Left ventricle myocardium inferior (tissue), 1 donor: ENCODE data around the gene CACNB3. TPM values are rescaled to one million over a fixed set of nuclear protein-coding genes. Genes with fewer than 3 reads are reported as not detected.
A peak's percentile ranks its signal among the peaks of the same experiment; 100 is the strongest.

Experiments used
- DNase-seq: peaks from one replicate; pipeline ENCODE4 v3.0.0-alpha.2; 2020
- H3K27ac ChIP-seq: fragments of 200-600 bp; replicated peaks from 2 replicates; pipeline ENCODE4 v1.8.0; 2021
- H3K27me3 ChIP-seq: fragments of 200-600 bp; 2 replicates; pipeline ENCODE4 v1.8.0; 2021; ENCODE audit warnings: low read depth
- H3K36me3 ChIP-seq: fragments of 200-600 bp; 2 replicates; pipeline ENCODE4 v1.8.0; 2021
- H3K4me1 ChIP-seq: fragments of 200-600 bp; 2 replicates; pipeline ENCODE4 v1.8.0; 2021
- H3K4me3 ChIP-seq: fragments of 200-600 bp; 2 replicates; pipeline ENCODE4 v1.8.0; 2021; ENCODE audit warnings: mild to moderate bottlenecking, moderate library complexity
- H3K9me3 ChIP-seq: fragments of 200-600 bp; replicated peaks from 2 replicates; pipeline ENCODE4 v1.8.0; 2021
- intact Hi-C: fragments of 100-400 bp; cut with micrococcal nuclease; formaldehyde crosslinking; loops from one replicate; pipeline ENCODE4 v1.11.0; 2022
- total RNA-seq: library from RNA; stranded (reverse); fragmentation: NEBNext Ultra II Directional; extraction: Animal tissue kit (Norgen Biotek cat#: 25700); gene quantifications from one replicate; pipeline ENCODE4 v1.2.1, GENCODE V29; 2021
- TF ChIP-seq, protein P1 (sequence below): fragments of 200-600 bp; IDR thresholded peaks from 2 replicates; pipeline ENCODE4 v1.8.0; 2021; ENCODE audit warnings: antibody characterized with exemption, mild to moderate bottlenecking, borderline replicate concordance
- donor health status: DM: no; HTN: yes; CAD: no; lungs with severe emphysema.

CACNB3 gene
- total RNA-seq, 1 donor from 2014 or later: 4.8 TPM

DNA sequence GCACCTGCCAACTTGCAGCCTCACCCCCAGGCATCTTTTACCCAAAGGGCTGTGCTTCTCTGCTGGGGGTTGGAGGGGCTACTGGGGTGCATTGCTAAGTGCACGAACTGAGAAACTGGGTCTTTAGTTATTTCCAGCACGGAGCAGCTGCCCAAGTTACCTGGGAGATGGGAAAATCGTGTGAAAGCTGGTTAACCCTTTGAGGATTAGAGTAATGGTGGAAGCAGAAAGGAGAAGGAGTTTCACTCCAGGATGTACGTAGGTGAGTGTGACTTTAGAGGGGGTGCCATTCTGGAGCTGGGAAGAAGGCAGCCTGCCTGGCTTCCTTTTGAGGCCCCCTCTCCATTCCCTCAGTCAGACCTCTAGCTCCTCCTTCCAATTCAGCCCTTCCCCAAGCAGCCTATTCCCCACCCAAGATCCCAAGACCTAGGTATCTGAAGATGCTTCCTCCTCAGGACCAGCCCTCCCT, 28.4 kb upstream of the CACNB3 start:
- peak overlapping the region; percentile 93 for H3K27ac ChIP-seq
- H3K36me3 ChIP-seq: no peaks in the 10 kb centered on the region
- H3K4me3 ChIP-seq: peak overlapping the region; percentile 83
- no peak for DNase-seq
- TF ChIP-seq, protein P1, sequence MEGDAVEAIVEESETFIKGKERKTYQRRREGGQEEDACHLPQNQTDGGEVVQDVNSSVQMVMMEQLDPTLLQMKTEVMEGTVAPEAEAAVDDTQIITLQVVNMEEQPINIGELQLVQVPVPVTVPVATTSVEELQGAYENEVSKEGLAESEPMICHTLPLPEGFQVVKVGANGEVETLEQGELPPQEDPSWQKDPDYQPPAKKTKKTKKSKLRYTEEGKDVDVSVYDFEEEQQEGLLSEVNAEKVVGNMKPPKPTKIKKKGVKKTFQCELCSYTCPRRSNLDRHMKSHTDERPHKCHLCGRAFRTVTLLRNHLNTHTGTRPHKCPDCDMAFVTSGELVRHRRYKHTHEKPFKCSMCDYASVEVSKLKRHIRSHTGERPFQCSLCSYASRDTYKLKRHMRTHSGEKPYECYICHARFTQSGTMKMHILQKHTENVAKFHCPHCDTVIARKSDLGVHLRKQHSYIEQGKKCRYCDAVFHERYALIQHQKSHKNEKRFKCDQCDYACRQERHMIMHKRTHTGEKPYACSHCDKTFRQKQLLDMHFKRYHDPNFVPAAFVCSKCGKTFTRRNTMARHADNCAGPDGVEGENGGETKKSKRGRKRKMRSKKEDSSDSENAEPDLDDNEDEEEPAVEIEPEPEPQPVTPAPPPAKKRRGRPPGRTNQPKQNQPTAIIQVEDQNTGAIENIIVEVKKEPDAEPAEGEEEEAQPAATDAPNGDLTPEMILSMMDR: no peak
- H3K4me1 ChIP-seq: peaks cover 52% of the 10 kb centered on the region
- intact Hi-C loops: no loop called here
- H3K27me3 ChIP-seq: no peaks in the 10 kb centered on the region
- no peaks in the 10 kb centered on the region for H3K9me3 ChIP-seq

DNA sequence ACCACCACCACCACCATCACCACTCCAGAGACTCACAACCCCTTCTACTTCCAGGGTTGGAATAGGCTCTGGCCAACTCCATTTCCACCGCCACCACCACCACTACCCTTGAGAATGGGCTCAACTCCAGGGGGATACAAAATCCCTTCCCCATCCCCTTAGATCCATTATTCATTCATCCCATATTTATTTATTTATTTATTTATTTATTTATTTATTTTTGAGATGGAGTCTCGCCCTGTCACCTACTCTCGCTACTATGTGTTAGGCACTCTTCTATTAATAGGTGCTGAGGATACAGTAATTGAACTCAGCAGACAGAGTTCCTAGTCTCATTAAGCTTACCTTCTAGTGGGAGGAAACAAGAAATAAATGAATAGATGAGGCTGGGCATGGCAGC, 24.6 kb upstream of the CACNB3 start:
- no peak overlapping the region for H3K27ac ChIP-seq
- no peaks in the 10 kb centered on the region for H3K36me3 ChIP-seq
- intact Hi-C loops: loop anchor here (2.0 kb wide), 1 partner anchor 37 kb away; no protein-coding TSS in a partner anchor
- H3K4me1 ChIP-seq: peaks cover 22% of the 10 kb centered on the region
- TF ChIP-seq, protein P1: no peak
- no peaks in the 10 kb centered on the region for H3K27me3 ChIP-seq
- no peak overlapping the region for H3K4me3 ChIP-seq
- H3K9me3 ChIP-seq: no peaks in the 10 kb centered on the region
- DNase-seq: no peak

DNA sequence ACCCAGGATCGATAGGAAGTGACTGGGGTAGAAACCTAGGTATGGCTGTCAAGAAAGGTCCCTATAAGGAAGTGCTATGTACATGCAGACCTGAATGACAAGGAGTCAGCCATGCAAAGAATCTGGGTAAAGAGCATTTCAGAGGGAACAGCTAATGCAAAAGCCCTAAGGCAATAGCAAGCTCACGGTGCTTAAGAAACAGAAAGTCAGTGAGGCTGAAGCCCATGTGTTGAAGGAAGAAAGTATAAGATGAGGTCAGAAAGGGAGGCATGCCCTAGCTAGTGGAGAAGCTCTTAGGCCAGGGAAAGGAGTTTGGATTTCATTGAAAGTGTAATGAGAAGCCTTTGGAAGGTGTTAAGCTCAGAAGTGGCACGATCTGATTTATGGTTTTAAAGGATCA, 23.4 kb upstream of the CACNB3 start:
- Histone ChIP-seq H3K27me3 (peaks cover 8% of the 10 kb centered on the region), H3K9me3 (no peaks in the 10 kb centered on the region)

DNA sequence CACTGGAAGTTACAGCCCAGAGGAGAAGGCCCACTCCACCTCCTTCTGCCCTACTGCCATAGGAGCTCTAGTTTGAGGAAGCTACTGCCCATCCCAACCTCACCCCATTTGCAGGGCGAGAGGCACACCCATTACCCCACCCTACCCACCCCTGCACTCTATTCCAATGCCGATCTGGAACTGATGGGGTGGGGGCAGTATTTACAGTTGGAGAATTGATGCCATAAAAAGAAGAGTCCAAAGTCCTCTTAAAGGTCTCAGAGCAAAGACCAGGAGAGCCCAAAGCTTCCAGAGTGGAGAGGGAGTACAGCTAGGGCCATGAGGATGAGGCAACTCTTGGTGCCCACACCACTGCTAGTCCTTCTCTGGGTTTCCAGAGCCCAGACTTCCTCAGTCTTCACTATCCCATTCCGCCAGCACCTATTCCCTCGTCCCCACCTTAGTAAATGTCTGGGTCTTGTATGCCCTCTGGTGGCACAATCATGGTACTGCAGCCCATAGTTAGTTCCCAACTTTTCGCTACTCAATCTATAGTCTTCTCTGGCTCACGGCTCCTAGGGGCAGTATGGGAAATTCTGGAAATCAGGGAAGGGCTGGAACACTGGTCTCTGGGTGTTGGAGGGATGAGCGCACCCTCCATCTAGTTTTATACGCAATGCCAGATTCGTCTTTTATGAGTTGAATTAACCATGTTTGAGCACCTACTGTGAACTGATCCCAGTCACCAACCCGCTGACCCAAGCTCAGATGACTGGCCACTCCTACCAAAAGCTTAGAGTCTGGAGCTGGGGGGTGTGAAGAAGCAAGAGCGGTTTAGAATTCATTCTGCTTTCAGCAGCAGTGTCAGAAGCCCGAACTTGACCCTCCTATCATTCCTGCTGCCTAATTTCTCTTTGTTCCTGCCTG, 22.5 kb upstream of the CACNB3 start:
- H3K4me3 ChIP-seq: no peak overlapping the region

More for the DNA sequence above, 23.4 kb upstream of the CACNB3 start:
- H3K4me1 ChIP-seq: peaks cover 12% of the 10 kb centered on the region
- H3K4me3 ChIP-seq: no peak overlapping the region
- TF ChIP-seq, protein P1: no peak
- intact Hi-C loops: loop anchor here (2.0 kb wide), 1 partner anchor 38 kb away; no protein-coding TSS in a partner anchor
- DNase-seq: no peak
- H3K36me3 ChIP-seq: no peaks in the 10 kb centered on the region
- H3K27ac ChIP-seq: no peak overlapping the region

DNA sequence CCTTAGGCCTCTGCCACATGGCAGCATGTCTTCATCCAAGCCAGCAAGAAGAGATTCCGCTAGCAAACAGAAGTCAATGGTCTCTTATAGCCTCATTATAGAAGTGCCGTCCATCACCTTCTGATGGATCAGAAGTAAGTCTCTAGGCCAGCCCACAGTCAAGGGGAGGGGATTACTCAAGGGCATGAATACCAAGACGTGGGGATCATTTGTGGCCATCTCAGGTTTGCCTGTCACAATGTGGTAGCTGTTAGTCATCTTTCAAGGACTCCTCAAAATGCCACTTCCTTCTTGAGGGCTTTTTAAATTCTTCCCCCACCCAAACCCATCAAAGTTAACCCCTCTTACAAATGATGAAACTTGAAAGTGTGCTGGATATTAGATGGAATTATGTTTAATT, 21.3 kb upstream of the CACNB3 start:
- H3K9me3 ChIP-seq: no peaks in the 10 kb centered on the region
- no peak for DNase-seq
- TF ChIP-seq, protein P1: no peak
- intact Hi-C loops: no loop called here
- no peak overlapping the region for H3K27ac ChIP-seq
- H3K4me1 ChIP-seq: peaks cover 7% of the 10 kb centered on the region
- no peak overlapping the region for H3K4me3 ChIP-seq
- H3K36me3 ChIP-seq: no peaks in the 10 kb centered on the region
- peaks cover 21% of the 10 kb centered on the region for H3K27me3 ChIP-seq

More for the DNA sequence above, 22.5 kb upstream of the CACNB3 start:
- Histone ChIP-seq H3K36me3 (no peaks in the 10 kb centered on the region), H3K9me3 (no peaks in the 10 kb centered on the region), H3K27me3 (peaks cover 17% of the 10 kb centered on the region), H3K27ac (no peak overlapping the region), H3K4me1 (peaks cover 7% of the 10 kb centered on the region)
- TF ChIP-seq, protein P1: peak; percentile 96
- no peak for DNase-seq
- intact Hi-C loops: loop anchor here (2.0 kb wide), 1 partner anchor 39 kb away; no protein-coding TSS in a partner anchor
